ENCODE results near the gene ADAM33.

The ADAM33 gene

DNA sequence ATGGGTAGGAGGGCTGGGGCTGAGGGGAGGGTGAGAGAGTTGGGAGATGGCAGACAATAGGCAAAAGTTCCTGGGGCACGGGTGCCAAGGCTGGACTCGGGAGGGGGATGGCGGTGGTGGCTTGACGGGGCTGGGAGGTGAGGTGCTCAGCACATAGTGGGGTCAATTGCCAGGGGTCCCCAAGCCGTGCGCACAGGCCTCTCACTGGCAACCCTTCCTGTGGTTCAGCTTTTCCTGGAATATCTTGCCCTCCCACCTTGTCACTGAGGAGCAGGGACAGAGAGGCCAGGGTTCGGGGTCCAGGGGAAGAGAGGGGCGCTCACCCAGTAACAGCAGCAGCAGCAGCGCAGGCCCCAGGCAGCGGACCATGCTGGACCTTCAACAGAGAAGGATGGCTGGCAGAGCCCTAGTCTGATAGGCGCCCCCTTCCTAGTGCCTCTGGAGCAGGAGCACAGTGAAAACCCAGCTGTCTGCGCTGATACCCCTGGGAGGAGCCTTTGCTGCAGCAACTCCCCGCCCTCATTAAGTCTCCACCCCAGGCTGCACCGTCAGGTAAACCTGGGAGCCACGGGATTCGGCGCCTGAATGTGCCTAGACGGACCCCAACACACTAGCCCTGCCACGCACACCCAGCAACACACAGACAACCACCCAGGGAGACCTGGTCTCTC is 18.6 kb downstream of the ADAM33 start, which contains the start of gene GFRA4:
TSS of gene GFRA4 (minus strand) at position 369 of the 671 bp plus-strand sequence. CDS start at position 369, 0 bp downstream.
- DNase-seq, result no peak

DNA sequence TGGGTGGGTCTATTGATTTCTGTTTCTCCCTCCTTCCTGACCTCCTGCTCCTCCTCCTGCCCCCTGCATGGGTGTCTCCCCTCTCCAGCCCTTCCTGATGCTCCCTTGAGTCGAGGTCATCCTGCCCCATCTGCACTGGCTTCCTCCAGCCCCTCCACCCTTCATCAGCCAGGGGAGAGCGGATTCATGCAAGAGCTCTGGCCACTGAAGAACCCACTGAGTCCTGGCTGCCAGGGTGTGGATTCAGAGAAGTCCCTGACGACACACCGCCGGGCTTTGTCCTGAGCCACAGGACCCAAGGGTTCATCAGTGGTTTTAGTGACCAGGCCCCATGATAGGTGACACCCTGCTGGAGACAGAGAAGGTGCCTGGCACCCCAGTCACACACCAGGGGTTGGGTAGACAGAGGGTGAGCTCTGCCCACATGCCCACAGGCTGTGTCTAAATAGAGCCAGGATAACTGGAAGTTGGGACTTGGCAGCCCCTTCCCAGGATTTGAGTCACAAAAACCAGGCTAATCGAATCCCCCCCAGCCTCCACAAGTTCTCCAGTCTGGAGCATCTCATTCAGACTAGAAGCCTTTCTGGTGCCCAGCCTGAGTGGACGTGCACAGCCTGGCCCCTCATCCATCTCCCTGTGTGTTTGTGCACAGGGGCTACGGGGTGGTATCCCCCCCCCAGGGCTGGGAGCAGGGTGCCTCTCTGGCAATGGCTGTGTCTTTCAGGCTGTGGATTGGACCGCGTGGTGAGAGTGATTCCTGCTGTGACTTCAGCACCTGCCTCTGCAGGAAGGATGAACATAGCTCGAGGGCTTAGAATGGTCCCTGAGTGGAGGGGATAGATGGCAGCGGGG is 19.8 kb downstream of the ADAM33 start:
- DNase-seq, result no peak

DNA sequence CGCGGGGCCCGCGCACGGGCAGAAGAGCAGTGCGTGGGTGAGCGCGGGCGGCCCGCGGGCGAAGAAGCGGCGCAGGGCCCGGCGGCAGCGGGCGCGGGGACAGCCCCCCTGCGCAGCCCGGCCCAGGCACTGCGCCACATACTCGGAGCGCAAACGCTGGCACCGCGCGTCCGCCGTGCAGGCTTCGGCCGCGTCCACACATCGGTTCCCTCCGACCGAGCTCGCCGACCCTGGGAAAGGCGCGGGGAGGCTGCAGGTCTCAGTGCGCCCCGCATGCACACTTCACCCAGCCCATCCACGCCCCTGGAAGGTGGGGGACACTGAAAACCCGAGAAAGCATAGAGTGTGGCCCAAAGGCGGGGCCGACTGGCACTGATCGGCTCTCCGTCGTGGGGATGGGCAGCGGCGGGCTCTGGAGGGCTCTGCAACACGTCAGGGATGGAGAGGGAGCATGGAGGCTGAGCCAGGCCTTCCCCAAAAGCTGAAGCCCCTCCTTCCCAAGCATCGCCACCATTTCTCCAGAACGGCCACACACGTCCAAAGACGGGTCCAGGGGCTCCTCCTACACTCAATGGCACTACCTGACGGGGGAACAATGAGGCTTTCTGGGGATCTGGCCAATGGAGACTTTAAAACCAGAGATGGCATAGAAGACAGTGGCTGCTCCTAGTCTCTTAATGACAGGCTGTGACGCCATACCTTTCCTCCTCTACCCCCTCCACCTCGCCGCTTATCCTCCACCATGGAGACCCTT is 20.6 kb downstream of the ADAM33 start:
- no peak for DNase-seq

DNA sequence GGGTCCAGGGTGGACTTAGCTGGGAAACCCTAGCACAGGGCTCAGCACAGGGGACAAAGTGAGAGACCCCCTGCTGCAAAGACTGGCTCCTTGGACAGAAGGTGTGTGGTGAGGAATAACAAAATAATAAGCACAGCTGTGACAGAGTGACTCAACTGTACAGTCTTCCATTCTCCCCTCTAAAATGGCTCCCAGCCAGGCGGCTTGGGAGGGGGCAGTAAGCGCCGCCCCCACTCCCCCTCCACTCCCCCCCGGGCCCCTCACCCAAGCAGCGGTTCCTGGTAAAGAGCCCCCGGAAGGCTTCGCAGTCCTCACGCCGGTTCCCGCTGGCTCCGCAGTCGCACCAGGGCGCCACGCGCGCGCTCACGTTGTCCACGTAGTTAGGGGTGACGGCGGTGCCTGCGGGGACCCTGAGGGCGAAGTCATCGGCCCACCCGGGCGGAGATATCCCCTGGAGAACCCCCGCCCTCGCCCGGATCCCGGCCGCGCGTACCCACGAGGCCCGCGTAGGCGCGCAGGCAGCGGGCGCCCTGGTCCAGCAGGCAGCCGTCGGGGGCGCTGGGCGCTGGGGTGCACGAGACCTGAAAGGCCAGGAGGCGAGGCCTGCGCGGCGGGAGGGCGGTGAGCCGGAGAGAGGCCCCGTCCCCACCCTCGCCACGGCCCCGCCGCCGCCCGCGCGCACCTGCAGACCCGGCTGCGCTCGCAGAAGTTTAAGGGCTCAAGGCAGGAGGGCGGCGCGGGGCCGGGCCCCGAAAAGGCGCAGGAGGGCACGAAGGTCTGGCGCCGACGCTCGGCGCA is 21.3 kb downstream of the ADAM33 start:
- no peak for DNase-seq

DNA sequence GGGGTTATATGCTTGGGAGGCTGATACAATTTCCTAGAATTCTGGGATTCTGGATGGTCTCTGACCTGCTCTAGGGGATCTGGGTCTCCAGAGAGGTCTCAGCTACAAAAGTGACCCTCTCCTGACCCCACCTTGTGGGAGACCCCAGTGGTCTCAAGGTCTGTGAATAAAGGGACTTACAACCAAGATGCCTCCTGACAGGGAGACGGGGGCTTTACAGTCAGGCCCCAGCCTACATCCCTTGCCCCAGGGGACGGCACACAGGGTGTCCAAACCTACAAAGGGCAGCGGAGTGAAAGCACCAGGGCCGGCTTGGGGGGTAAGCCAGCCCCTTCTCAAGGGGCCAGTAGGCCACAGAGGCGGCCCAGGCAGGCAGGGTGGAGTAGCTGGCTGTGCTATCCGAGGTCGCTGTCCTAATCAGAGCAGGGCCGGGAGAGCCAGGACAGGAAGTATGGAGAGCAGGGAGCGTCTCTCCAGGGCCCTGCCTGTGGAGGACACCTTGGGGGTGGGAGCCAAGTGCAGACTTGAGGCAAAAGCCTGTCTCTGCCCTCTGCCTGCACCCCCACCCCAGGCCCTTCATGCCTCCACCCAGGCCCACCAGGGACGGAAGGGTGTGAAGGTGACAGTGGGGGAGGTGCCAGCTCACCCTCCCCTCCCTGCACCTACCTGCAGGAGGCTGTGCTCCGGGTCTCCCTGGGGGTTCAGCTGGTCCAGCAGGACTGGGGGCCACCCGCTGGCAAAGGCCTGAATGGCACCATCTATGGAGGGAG is 22.1 kb downstream of the ADAM33 start:
- no peak for DNase-seq

DNA sequence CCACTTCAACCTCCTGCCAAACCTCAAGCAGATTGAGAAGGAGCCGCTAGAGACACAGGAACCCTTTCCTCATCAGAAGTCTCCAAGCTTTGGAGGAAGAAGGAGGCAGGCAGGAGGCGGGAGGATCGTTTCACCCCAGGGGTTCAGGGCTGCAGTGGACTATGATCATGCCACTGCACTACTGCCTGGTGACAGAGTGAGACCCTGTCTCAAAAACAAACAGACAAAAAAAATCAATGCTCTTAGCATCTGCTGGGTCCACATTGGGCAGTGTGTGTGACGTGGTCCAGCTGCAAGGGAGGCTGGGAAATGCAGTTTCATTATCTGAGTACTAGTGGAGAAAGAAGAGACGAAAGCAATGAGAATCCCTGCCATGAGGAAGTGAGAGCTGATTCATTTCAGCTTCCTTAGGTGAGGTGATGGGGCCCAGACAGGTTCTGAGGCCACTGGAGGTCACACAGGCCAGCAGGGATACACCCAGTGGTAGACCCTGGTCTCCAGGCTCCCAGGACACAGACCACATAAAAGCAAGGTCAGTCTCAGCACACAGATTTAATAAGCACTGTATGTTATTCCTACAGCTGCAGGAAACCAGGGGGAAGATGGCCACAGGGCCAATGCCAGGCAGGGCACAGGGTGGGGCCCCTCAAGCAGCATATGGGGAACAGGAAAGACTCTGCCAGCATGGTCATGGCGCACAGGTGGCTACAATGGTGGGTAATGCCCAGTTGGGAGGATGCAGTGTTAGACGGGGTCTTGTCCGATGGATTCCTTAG is 22.9 kb downstream of the ADAM33 start:
- DNase-seq, result no peak

DNA sequence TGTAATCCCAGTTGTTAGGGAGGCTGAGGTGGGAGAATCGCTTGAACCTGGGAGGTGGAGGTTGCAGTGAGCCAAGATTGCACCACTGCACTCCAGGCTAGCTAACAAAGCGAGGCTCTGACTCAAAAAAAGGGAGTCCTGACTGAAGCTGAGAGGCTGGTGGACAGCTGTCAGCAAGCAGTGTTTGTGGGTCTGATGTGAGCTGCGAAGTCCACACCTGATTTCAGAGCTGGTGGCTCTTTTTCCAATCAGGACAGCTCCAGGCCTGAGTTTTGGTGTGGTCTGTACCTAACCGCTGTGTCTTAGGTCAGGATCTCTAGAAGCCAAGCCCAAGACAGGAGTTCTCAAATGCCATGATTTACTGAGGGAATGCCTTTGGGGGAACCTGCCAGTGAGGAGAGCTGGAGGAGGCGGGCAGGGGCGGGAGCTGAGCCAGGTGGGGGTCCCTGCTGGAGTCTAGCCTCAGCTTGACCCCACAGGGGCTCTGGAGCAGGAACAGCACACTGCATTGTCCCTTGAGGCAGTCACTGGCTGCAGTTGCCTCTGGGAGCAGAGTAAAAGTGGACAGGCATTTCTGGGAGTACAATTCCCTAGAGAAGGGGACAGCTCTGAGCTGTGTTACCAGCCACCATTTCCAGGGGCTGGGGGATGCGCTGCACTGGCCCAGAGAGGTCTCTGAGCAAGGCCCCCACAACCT is 23.6 kb downstream of the ADAM33 start:
- DNase-seq, result no peak

DNA sequence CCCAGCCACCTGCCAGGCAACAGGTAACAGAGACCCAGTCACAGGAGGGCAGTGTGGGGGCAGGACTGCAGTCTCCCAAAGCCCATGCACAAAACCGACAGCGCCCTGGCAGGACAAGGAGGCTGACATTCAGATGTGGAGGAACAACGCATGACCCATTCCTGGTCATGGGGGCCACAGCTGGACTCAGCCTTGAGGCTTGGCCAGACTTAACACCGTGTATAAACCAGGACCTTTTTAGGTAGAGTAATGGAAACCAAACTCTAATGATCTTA is 26.7 kb downstream of the ADAM33 start:
- DNase-seq, result no peak

DNA sequence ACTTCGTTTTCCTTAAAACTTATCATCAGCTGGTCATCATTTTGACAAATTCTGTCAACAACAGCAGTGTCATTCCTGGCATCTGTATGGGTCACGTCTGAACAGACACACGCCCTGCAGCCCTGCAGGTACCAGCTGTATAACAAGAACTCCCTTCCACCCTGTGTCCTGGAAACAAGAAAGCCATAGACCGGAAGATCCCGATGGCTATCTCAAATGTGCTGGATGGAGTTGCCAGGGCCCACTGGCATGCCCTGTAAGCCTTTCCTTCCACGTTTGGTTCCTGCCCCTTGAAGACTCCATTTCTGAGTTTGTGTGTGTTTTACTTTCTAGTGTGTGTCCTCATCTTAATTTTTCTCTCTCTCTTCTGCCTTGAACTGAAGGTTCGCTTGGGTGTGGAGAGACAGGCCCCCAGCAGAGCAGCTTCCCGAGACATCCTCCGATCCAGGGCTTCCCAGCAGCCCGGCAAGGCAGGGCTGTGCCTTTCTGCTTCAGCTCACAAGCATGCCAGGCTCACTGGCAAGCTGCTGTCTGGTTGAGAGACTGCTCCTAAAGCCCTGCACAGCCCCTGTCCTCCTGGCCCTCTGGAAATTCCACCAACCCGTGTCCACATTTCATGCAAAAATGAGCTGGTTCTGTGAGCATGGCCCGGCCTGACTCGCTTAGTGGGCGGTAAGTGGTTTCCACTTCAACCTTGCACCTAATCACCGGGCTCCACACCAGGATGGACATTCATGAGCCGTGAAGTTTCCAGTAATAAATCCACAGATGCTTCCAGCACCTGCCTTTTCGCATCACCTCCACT is 27.3 kb downstream of the ADAM33 start:
- no peak for DNase-seq

DNA sequence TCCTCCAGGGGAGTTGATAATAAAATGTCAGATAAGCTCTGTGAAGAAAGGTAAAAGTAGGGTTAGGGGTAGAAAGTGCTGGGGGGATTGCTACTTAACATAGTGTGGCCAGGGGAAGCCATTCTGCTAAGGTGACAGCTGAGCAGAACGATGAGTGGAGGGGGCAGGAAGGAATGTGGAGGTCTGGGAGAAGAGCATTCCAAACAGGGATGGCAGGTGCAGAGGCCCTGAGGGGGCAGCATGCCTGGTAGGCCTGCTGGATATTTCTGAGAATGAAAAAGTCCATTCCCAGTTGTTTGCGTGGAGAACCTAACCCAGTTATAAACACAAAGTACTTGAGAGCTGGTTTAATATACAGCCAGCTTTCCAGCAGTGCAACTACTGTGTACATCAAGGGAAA is 27.9 kb downstream of the ADAM33 start:
- no peak for DNase-seq

DNA sequence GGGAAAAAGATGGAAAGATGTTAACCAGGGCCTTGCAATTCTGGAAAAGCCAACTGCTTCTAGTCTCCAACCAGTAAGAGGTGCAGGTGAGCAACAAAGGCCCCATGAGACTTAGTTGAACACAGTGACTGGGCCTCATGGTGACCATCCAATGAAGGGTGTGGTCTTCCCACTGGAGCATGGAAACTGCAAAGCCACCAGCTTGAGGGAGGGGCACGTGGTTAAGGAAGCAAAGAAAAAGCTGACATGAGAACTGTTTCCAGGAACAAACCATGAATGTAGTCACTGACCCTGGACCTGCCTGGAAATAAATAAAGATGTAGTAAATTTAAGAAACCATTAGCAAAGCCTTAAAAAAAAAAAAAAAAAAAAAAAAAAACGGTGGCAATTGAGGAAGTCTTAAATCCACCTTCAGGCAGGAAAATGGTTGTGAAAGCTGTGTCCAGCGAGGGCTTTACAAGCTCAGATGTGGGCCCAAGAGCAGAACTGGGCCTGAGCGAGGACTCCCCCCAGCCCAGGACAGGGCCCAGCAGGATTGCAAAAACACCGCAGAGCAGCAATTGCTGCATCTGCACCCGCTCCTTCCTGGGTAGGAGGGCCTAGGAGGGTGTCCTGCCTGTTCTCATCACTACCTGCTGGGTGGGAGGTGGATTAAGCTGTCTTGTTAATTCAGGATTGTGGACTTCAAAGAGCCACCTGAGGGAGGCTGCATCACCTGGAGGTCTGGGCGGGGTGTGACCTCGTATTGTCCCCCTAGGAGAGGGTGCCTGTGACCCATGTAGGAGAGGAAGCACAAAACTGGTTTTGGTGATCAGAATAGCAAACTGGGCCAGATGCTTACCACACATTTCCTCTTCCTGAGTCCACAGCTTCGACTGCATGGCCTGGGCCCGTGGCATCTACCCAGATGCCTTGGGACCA is 28.9 kb downstream of the ADAM33 start:
- no peak for DNase-seq

DNA sequence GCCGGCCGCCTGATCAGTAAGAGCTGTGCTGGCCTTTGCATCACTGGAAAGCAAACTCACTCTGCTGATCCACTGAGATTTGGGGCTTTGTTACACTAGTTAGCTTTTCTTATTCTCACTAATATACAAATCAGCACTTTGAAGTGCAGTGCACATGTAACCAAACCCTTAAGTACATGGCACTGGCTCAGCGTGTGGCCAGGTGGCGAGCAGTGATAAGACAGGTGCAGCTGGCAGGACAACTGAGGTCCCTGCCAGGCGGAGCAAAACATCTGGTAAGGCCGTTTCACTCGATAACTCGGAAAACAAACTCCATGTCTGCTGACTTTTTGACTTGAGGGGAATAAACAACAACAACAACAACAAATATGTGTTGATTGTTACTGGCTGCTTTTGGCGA is 29.6 kb downstream of the ADAM33 start:
- DNase-seq, result no peak

DNA sequence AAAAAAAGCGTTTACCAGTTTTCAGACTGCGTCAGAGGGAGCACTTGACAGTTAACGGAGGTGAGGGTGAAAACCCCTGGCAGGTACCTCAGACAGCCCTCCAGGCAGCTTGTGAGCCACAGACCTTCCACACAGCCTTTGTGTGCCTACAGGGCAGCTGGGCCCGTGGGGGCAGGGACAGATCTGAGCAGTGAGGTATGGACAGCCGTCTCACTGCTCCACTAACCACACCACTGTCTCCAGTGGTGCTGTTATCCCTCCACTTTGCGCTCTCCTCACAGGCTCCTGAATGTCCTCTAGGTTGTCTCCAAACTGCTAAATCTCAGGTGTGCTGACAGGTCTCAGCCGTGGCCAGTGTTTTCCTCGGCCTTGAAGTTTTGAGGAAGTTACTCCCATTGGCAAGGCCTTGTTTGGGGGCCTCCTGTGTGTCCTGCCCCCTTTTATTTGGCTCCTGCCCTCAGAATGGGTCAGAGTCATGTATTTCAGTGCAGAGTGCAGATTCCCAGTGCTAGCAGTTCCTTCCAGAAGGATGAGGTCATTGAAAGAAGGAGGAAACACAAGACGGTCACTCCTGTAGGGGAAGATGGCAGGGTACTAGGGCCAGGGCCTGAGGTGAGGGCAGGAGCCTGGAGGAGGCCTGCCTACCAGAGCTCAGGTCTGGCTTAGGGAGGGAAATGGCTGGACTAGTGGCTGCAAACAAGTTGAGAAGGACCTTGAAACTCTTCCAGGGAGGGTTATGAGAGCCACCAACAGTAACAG is 30.4 kb downstream of the ADAM33 start:
- DNase-seq, result no peak

DNA sequence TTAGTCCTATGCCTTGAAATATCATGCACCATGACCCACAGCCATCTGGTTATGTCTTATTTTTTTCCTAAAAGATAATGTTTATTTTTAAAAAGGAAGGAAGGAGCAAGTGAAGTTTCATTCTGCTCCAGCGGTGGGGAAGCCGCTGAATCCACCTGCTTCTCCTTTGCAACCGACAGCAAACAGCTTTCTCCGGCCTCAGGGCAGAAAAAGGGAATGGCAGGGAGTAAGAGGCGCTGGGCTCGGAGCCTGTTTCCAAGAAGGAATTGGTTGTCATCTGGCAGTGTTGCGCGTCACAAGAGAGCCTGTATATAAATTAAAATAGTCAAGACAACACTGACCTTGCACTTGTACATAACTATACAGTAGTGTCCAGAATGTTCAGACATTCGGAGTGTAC is 32.9 kb downstream of the ADAM33 start:
- no peak for DNase-seq

DNA sequence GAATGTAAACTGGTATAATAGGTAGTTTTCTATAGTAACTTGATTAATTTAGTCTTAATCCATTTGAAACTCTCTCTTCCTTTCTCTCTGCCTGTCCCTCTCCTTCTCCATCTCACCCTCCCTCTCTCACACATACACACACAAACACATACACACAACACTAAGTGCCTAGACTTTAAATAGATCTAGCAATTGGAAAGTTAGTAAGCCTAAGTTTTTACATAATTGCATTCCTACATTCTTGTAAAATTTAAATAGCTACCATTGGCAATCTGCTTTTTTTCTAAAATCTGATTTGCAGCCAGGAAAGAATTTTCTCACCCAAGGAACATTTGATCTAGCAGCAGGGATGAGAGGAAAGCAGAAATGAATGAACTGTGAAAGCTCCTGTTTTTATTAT is 34.3 kb downstream of the ADAM33 start:
- no peak for DNase-seq

DNA sequence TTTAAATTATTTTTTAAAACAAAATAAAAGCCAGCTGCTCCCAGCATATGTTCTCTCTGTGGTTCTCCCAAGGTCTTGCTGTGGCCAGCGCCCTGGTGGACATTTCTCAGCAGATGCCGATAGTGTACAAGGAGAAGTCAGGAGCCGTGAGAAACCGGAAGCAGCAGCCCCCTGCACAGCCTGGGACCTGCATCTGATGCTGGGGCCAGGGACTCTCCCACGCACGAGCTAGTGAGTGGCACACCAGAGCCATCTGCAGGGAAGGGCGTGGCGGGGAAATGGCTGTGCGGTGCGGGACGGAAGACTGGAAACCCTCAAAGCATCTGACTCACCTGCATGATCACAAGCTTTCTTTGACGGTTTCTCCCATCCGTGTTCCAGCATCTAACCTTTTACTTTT is 35.2 kb downstream of the ADAM33 start:
- DNase-seq, result no peak

DNA sequence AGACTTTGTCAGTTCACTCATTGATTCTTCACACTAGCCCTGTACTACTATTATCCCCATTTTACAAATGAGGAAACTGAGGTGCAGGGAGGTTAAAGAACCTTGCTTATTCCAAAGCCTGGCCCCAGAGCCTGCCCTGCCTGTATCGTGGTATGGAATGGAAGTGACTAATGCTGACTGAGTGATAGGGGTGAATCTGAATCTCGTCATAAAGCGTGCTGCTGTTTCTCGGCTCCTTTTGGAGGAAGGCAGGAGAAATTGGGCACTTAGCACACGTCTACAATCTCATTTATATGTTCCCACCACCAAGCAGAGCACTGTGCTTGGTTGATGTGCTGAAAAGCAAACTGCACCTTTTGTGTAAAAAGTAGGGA is 35.8 kb downstream of the ADAM33 start:
- no peak for DNase-seq

Data from effector CD4-positive, alpha-beta T cell (primary cell).